ENCODE measurements around the gene KLF14. TPM values are rescaled to one million over a fixed set of nuclear protein-coding genes. Genes with fewer than 3 reads are reported as not detected.

The KLF14 gene
- total and polyA plus RNA-seq, 3 experiments from 2014 or later = not detected

DNA sequence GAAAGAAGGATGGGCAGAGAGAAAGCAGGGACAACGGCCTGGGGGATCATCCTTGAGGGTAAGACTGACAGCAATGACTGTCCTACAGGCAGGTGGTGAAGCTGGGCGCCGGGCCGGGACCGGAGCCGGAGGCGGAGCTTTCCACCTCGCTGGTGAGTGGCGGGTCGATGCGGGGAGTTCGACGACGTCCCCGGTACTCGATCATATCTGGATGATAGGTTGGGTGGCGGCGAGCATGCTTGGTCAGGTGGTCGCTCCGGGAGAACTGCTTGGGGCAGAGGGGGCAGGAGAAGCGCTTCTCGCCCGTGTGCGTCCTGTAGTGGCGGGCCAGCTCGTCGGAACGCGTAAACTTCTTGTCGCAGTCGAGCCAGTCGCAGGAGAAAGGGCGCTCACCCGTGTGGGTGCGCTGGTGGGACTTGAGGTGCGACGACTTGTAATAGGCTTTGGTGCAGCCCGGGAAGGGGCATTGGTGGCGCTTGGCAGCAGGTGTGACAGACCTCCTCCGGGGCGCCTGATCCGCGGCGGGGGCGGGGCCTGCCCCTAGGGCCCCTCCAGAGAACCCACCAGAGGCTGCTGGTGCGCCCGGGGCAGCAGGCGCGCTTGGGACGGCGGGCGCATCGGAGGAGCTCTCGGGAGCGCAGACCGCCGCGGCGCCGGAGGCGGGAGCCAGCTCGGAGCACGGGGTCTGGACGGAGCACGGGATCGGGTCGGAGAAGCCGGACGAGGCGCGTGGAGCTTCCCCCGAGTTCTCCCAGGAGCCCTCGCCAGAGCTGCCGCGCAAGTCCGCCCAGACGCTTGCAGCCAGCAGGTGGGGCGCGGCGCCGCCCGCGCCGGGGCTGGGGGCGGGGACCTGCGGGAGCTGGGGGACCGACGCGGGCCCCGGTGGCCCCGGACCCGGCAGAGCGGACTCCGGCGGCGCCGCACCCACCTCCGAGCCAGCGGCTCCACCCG lies 752 bp downstream of the KLF14 start:
- Mint-ChIP-seq H3K4me1 (peaks cover 6 to 15% (median 11%) of the 10 kb centered on the region in 3 donors), H3K4me3 (peak overlapping the region; percentile 65 to 79 (median 76)), H3K9me3 (peaks cover 0 to 18% (median 12%) of the 10 kb centered on the region in 5 donors), H3K27ac (peak overlapping the region in 2 of 8 donors; percentile 31 to 91), H3K36me3 (no peaks in the 10 kb centered on the region), H3K27me3 (peaks cover 75 to 88% of the 10 kb centered on the region in 2 donors)
- Histone ChIP-seq H3K36me3 (ENCODE audit: insufficient read depth, low read length) (no peaks in the 10 kb centered on the region), H3K4me1 (ENCODE audit: insufficient read depth, low read length) (no peaks in the 10 kb centered on the region), H3K9me3 (ENCODE audit: low read length) (no peaks in the 10 kb centered on the region), H3K27ac (ENCODE audit: low read depth, low read length) (no peak overlapping the region), H3K27me3 (ENCODE audit: insufficient read depth, low read length, poor library complexity, severe bottlenecking) (peaks cover 44% of the 10 kb centered on the region), H3K4me3 (ENCODE audit: low read length) (no peak overlapping the region)
- ChIA-PET POLR2A (no interaction called here), CTCF (no interaction called here)
- peak in 1 of 5 donors; percentile 24 for DNase-seq

DNA sequence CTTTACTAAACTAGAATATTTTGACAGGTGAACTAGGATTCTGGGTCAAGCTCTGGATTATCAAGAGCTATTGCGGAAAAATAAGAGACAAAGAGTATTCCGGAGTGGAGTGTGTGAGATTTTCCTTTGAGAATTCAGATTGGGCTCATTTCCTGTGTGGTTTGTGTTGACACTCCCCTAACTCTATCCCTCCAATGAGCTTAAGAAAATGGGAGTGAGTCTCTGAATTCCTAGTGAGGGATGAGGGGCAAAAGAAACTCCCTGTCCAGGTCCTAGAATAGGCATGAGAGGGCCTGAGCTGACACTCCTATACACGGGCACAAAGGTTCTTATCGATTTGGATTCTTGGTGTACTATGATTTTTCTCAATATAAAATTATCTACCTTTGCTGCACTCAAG lies 10.2 kb downstream of the KLF14 start:
- peaks cover 15 to 41% of the 10 kb centered on the region in 2 donors for H3K27me3 Mint-ChIP-seq
- peaks cover 4% of the 10 kb centered on the region for H3K27me3 ChIP-seq (ENCODE audit: insufficient read depth, low read length, poor library complexity, severe bottlenecking)

DNA sequence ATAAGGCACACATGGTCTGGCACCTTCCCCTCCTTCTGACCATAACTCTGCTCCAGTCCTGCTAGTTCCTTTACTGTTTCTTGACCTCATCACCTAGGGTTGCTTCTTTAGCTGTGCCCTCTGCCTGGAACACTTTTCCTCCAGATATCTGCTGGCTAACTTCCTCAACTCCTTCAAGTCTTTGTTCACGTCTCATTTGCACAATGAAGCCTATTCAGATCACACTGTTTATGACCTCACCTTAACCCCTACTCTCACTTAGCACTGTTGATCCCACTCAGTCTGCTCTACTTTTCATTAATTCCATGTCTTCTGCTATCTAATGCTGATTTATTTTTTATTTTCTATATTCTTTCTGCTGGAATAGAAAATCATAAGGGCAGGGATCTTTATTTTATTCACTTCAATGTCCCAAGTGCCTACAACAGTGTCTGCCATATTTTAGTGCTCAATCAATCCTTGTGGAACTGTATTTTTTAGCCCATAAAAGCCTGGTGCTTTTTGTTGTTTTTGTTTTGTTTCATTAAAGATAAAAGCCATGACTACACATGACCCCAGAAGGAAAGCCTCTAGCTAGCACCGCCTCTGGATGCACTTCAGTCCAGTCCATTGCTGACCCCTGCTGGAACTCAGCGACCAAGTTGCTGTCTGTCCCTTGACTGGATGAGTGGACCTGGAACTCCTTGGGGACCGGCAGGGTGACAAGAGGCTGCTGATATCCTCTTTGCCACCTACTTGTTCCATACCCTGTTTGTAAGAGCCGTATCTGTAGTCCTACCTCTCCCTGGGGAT lies 12.3 kb downstream of the KLF14 start:
- Histone ChIP-seq H3K4me1 (ENCODE audit: insufficient read depth, low read length) (no peaks in the 10 kb centered on the region), H3K4me3 (ENCODE audit: low read length) (no peak overlapping the region), H3K27me3 (ENCODE audit: insufficient read depth, low read length, poor library complexity, severe bottlenecking) (peaks cover 4% of the 10 kb centered on the region), H3K36me3 (ENCODE audit: insufficient read depth, low read length) (no peaks in the 10 kb centered on the region), H3K9me3 (ENCODE audit: low read length) (no peaks in the 10 kb centered on the region), H3K27ac (ENCODE audit: low read depth, low read length) (no peak overlapping the region)
- peaks cover 12 to 21% of the 10 kb centered on the region in 2 donors for H3K27me3 Mint-ChIP-seq
- no peak overlapping the region for H3K4me3 Mint-ChIP-seq
- no peaks in the 10 kb centered on the region for H3K4me1 Mint-ChIP-seq
- H3K27ac Mint-ChIP-seq = no peak overlapping the region
- ChIA-PET CTCF (interaction anchor here (1.2 kb wide), 1 partner anchor 10 kb away, joined by 3 read pairs; no protein-coding TSS in a partner anchor), POLR2A (no interaction called here)
- no peak for DNase-seq
- no peaks in the 10 kb centered on the region for H3K9me3 Mint-ChIP-seq
- H3K36me3 Mint-ChIP-seq = no peaks in the 10 kb centered on the region

More for the DNA sequence above, 10.2 kb downstream of the KLF14 start:
- DNase-seq = no peak
- Mint-ChIP-seq H3K4me3 (no peak overlapping the region), H3K9me3 (no peaks in the 10 kb centered on the region), H3K36me3 (no peaks in the 10 kb centered on the region), H3K4me1 (no peaks in the 10 kb centered on the region), H3K27ac (no peak overlapping the region)
- H3K4me3 ChIP-seq (ENCODE audit: low read length) = no peak overlapping the region
- POLR2A ChIA-PET = no interaction called here
- no peaks in the 10 kb centered on the region for H3K4me1 ChIP-seq (ENCODE audit: insufficient read depth, low read length)
- no peaks in the 10 kb centered on the region for H3K9me3 ChIP-seq (ENCODE audit: low read length)
- no peaks in the 10 kb centered on the region for H3K36me3 ChIP-seq (ENCODE audit: insufficient read depth, low read length)
- CTCF ChIA-PET = no interaction called here
- H3K27ac ChIP-seq (ENCODE audit: low read depth, low read length) = no peak overlapping the region

DNA sequence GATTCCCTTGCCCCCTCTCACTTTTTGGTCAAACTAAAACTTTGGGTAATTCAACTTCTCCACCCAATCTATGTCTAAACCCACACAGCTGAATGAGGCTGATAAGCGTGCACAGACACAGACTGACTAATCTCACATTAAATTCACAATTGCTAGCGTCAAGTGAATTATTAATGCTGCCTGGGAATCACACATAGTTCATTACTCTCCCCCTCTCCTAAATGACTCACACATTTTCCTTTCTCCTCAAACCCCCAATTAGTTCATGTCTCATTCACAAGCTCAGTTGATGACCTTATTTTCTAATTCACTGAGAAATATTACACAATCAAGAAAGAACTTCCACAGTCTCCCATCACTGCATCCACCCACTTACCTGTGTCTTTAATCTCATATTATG lies 14.5 kb downstream of the KLF14 start:
- POLR2A ChIA-PET = no interaction called here
- Mint-ChIP-seq H3K4me1 (no peaks in the 10 kb centered on the region), H3K9me3 (no peaks in the 10 kb centered on the region), H3K27ac (no peak overlapping the region), H3K27me3 (peaks cover 16 to 18% of the 10 kb centered on the region in 2 donors), H3K4me3 (no peak overlapping the region), H3K36me3 (no peaks in the 10 kb centered on the region)
- Histone ChIP-seq H3K9me3 (ENCODE audit: low read length) (no peaks in the 10 kb centered on the region), H3K36me3 (ENCODE audit: insufficient read depth, low read length) (no peaks in the 10 kb centered on the region), H3K4me3 (ENCODE audit: low read length) (no peak overlapping the region), H3K4me1 (ENCODE audit: insufficient read depth, low read length) (no peaks in the 10 kb centered on the region), H3K27me3 (ENCODE audit: insufficient read depth, low read length, poor library complexity, severe bottlenecking) (peaks cover 4% of the 10 kb centered on the region), H3K27ac (ENCODE audit: low read depth, low read length) (no peak overlapping the region)
- CTCF ChIA-PET = no interaction called here
- no peak for DNase-seq

DNA sequence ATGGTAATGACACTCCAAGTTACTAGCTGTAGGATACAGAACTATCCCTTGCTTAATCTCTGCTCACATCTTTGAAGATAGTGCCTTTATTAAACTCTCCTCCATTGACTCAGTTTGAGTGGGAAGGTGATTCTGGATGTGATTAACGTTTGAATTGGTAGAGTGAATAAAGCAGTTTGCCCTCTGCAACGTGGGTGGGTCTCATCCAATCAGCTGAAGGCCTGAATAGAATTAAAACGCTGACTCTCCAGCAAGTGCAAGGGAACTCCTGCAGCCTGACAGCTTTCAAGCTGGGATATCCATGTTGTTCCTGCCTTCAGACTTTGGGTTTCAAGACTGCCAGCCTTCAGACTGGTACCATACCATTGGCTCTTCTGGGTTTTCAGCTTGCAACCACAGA lies 21.6 kb downstream of the KLF14 start:
- peaks cover 19 to 33% of the 10 kb centered on the region in 2 donors for H3K27me3 Mint-ChIP-seq
- POLR2A ChIA-PET = no interaction called here

DNA sequence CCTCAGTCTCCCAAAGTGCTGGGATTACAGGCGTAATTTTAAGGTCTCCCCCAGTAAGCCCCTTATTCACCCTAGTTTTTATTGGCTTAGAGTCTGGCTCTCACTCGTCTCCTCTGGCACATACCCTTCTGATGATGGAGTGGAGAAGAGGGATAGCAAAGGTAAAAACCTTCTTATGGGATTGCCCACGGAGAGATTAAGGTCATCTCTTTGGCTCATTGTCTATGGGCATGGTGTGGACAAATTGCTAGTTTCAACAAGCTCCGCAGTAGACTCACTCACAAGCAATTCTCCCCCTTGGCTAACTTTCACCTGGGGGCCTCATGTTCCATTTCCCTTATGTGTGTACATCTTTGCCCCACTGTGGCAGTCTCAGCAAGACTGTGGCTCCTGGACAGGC lies 25.2 kb downstream of the KLF14 start:
- Histone ChIP-seq H3K36me3 (ENCODE audit: insufficient read depth, low read length) (no peaks in the 10 kb centered on the region), H3K4me3 (ENCODE audit: low read length) (no peak overlapping the region), H3K9me3 (ENCODE audit: low read length) (no peaks in the 10 kb centered on the region), H3K4me1 (ENCODE audit: insufficient read depth, low read length) (no peaks in the 10 kb centered on the region), H3K27ac (ENCODE audit: low read depth, low read length) (no peak overlapping the region), H3K27me3 (ENCODE audit: insufficient read depth, low read length, poor library complexity, severe bottlenecking) (peaks cover 4% of the 10 kb centered on the region)
- no peak overlapping the region for H3K4me3 Mint-ChIP-seq
- H3K27me3 Mint-ChIP-seq = peaks cover 15 to 51% of the 10 kb centered on the region in 2 donors
- CTCF ChIA-PET = no interaction called here
- peaks cover 0 to 6% (median 0%) of the 10 kb centered on the region in 3 donors for H3K36me3 Mint-ChIP-seq
- no peaks in the 10 kb centered on the region for H3K4me1 Mint-ChIP-seq
- no peak for DNase-seq
- no peak overlapping the region for H3K27ac Mint-ChIP-seq
- POLR2A ChIA-PET = no interaction called here
- peaks cover 0 to 5% (median 0%) of the 10 kb centered on the region in 5 donors for H3K9me3 Mint-ChIP-seq

More for the DNA sequence above, 21.6 kb downstream of the KLF14 start:
- CTCF ChIA-PET = no interaction called here
- Histone ChIP-seq H3K4me3 (ENCODE audit: low read length) (no peak overlapping the region), H3K36me3 (ENCODE audit: insufficient read depth, low read length) (no peaks in the 10 kb centered on the region), H3K9me3 (ENCODE audit: low read length) (no peaks in the 10 kb centered on the region), H3K27me3 (ENCODE audit: insufficient read depth, low read length, poor library complexity, severe bottlenecking) (peaks cover 4% of the 10 kb centered on the region), H3K27ac (ENCODE audit: low read depth, low read length) (no peak overlapping the region), H3K4me1 (ENCODE audit: insufficient read depth, low read length) (no peaks in the 10 kb centered on the region)
- H3K36me3 Mint-ChIP-seq = no peaks in the 10 kb centered on the region
- no peak overlapping the region for H3K4me3 Mint-ChIP-seq
- no peaks in the 10 kb centered on the region for H3K9me3 Mint-ChIP-seq
- H3K27ac Mint-ChIP-seq = no peak overlapping the region
- no peaks in the 10 kb centered on the region for H3K4me1 Mint-ChIP-seq
- DNase-seq = no peak

DNA sequence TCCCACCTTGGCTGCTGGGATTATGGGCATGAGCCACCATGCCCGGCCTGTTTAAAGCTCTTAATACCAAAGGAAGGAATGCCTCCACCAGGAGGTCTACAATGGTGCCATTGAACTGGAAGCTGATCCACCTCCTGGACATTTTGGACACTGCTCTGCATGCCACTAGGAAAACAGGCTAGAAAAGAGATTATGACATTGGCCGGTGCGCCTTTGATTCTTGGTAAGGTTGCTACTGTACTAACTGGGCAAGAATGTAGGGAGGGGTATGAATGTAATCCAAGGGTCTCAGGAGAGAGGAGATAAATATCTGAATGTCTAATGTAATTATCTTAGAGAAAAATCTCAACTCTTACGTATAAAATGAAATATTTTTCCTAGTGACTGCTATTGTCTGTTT lies 26.0 kb downstream of the KLF14 start:
- no peaks in the 10 kb centered on the region for H3K9me3 ChIP-seq (ENCODE audit: low read length)
- ChIA-PET POLR2A (no interaction called here), CTCF (no interaction called here)
- Mint-ChIP-seq H3K4me1 (no peaks in the 10 kb centered on the region), H3K9me3 (peaks cover 0 to 5% (median 0%) of the 10 kb centered on the region in 5 donors), H3K36me3 (peaks cover 0 to 6% (median 0%) of the 10 kb centered on the region in 3 donors), H3K27me3 (peaks cover 15 to 49% of the 10 kb centered on the region in 2 donors), H3K4me3 (no peak overlapping the region), H3K27ac (no peak overlapping the region)
- DNase-seq = no peak
- H3K36me3 ChIP-seq (ENCODE audit: insufficient read depth, low read length) = no peaks in the 10 kb centered on the region
- H3K4me3 ChIP-seq (ENCODE audit: low read length) = no peak overlapping the region
- H3K27ac ChIP-seq (ENCODE audit: low read depth, low read length) = no peak overlapping the region
- H3K27me3 ChIP-seq (ENCODE audit: insufficient read depth, low read length, poor library complexity, severe bottlenecking) = peaks cover 4% of the 10 kb centered on the region
- H3K4me1 ChIP-seq (ENCODE audit: insufficient read depth, low read length) = no peaks in the 10 kb centered on the region

DNA sequence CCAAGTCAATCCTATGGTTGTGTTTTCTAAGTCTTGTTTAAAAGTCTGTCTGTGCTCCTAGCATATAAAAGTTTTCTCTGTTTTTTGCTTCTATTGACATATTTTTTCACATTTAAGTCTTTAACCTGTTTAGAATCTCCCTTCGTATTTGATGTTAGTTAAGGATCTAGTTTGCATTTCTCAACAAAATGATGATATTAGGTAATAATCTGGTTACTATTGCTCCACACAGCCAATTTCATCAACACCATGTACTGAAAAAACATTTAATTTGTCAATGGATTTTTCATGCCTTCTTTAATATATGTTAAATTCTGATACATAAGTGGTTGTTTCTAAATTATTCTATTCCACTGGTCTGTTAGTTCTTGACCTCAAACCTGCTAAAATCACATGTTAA lies 30.2 kb downstream of the KLF14 start:
- Histone ChIP-seq H3K4me3 (ENCODE audit: low read length) (no peak overlapping the region), H3K27me3 (ENCODE audit: insufficient read depth, low read length, poor library complexity, severe bottlenecking) (peaks cover 1% of the 10 kb centered on the region), H3K4me1 (ENCODE audit: insufficient read depth, low read length) (no peaks in the 10 kb centered on the region), H3K27ac (ENCODE audit: low read depth, low read length) (no peak overlapping the region), H3K9me3 (ENCODE audit: low read length) (no peaks in the 10 kb centered on the region), H3K36me3 (ENCODE audit: insufficient read depth, low read length) (no peaks in the 10 kb centered on the region)
- DNase-seq = no peak
- peaks cover 14 to 39% of the 10 kb centered on the region in 2 donors for H3K27me3 Mint-ChIP-seq
- H3K36me3 Mint-ChIP-seq = peaks cover 0 to 6% (median 0%) of the 10 kb centered on the region in 3 donors
- no peak overlapping the region for H3K27ac Mint-ChIP-seq
- no peaks in the 10 kb centered on the region for H3K4me1 Mint-ChIP-seq
- POLR2A ChIA-PET = no interaction called here
- CTCF ChIA-PET = no interaction called here
- H3K4me3 Mint-ChIP-seq = no peak overlapping the region
- peaks cover 0 to 5% (median 2%) of the 10 kb centered on the region in 5 donors for H3K9me3 Mint-ChIP-seq

Measured in CD8-positive, alpha-beta memory T cell (primary cell).